Stimulated activated CD8-positive, alpha-beta memory T cell treated with anti-CD3 and anti-CD28 coated beads, Interleukin-15, amount 100 ng/mL, for 24 hours (primary cell): ENCODE data around the gene AR.
"Not testable (repeated sequence)": the region's sequence is repeated elsewhere in the genome, so short reads cannot be mapped to it uniquely, and the experiment has no call there.

ENCODE experiments used
- DNase-seq: peaks from one replicate; pipeline ENCODE4 v3.0.0-alpha.2; 2020; ENCODE audit warnings: low read depth

Gene AR

GRCh38 chrX:67568769-67569168 is 24.9 kb downstream of the AR start:
- no peak for DNase-seq

- no peak for DNase-seq
Observed at GRCh38 chrX:67570839-67571238, 27.0 kb downstream of the AR start.

- no peak for DNase-seq
Observed at GRCh38 chrX:67574696-67575095, 30.9 kb downstream of the AR start.

DNA sequence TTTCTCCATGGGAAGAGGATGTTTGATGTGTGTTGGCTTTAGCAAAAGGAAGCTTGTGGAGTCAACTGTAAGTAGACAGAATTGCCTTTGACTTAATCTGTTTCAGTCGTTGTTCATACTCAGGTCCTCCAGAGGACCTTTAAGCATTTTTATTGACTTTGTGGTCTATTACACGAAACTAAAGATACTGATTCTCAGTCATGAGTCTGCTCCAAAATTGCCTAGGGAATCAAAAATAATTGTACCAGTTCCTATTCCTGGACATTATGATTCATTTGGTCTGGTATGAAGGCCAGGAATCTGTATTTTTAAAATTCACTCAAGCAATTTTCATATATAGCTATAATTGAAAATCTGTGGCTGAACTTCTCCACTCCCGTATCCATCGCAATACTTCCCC is 38.6 kb downstream of the AR start:
- DNase-seq: no peak

- DNase-seq: no peak
Observed at GRCh38 chrX:67583171-67583570, 39.4 kb downstream of the AR start.

DNA sequence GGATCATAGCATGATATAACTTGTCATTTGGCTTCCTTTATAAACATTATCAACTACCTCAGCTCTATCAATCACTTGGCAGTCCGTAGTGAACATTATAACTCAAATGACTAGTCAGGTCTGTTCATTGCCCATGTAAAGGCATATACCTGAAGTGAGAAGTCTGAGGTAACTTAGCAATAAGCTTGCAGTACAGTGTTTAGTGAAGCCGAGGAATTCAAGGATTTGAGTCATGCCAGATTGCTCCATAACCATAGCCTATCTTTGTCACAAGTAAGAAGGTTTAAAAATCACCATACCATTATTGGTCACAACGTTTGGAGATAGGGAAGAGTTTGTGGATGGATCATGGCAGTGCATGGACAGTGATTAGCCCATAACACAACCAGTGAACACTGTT is 41.6 kb downstream of the AR start:
- no peak for DNase-seq

GRCh38 chrX:67587946-67588624 is 44.3 kb downstream of the AR start:
- no peak for DNase-seq

DNA sequence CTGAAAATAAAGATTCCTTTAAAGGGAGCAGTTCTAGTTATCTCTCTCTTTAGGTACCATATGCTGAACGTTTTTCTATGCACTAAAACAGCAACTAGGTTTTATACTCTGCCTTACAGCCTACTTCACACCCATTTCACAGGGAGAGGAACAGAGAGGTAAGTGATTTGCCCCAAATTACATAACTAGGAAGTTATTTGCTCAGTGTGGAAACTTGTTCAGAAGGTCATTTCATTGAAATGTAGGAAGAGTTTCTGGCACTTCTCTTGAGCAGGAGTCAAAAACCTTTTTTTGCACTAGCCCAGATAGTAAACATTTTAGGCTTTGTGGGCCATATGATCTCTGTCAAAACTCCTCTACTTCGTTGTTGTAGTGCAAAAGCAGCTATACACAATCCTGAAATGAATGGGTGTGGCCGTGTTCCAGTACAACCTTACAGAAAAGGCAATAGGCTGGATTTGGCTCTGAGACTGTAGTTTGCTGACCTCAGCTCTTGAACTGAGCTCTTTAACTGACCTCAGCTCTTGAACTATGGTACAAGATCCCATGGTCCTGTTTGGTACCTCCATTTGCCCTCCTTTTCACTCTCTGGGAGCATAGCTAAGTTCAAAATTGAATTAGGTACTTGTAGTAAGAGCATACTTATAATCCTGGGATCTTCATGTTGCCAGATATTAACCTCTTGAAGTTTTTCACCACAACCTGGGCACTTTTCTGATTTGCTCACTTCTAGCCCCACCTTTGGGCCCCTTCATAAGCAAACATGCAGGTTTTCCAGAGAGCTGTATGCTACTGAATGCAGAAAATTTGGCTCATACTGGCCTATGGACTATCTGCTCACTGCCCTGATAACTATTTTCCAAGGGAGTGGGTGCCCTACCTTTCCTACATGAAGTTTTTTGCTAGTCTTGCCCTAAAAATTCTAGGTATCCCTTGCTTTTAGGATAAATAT is 53.3 kb downstream of the AR start:
- no peak for DNase-seq

DNA sequence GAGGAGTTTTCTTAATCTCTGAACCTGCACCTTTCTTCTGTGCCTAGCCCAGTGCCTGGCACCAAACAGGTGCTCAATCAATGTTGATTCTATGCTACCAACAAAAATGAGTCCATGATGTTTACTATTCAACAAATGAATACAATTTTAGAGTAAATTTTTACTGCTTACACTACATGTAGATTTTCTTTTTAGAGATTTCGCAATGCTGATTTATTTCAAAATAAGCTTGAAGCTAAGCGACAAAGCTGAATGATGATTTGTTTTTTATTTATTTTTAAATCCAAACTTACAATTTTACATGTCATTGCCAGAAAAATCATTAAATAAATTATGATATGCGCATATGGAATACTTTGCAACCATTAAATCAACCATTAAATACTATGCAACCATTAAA is 55.7 kb downstream of the AR start:
- no peak for DNase-seq

- DNase-seq: no peak
Observed at GRCh38 chrX:67601771-67602170, 58.0 kb downstream of the AR start.

- DNase-seq: no peak
Observed at GRCh38 chrX:67604979-67605703, 61.3 kb downstream of the AR start.

- no peak for DNase-seq
Observed at GRCh38 chrX:67607466-67607865, 63.6 kb downstream of the AR start.

DNA sequence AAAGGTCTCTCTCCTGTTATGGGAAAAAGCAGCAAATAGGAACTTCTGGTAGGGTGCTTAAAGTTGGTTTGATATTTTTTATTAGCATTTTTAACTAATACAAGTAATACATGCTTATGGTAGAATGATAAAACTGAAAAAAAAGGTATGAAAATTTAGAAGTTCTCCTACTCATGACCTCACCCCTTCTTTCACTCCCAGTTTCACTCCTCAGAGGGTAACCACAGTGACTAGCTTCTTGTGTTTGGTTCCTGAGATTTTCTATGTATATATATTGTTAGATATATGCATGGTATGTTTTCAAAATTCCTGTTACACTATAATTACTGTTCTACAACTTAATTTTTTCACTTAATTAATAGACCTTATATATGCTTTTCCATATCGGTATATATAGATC is 66.5 kb downstream of the AR start:
- no peak for DNase-seq

- no peak for DNase-seq
Observed at GRCh38 chrX:67612231-67612630, 68.4 kb downstream of the AR start.

GRCh38 chrX:67613366-67613765 is 69.5 kb downstream of the AR start:
- no peak for DNase-seq

GRCh38 chrX:67613996-67614395 is 70.2 kb downstream of the AR start:
- no peak for DNase-seq

- no peak for DNase-seq
Observed at GRCh38 chrX:67614423-67614822, 70.6 kb downstream of the AR start.

GRCh38 chrX:67619253-67619652 is 75.4 kb downstream of the AR start:
- no peak for DNase-seq

GRCh38 chrX:67622053-67622585 is 78.3 kb downstream of the AR start:
- no peak for DNase-seq

- no peak for DNase-seq
Observed at GRCh38 chrX:67624325-67624724, 80.5 kb downstream of the AR start.

GRCh38 chrX:67635424-67635823 is 91.6 kb downstream of the AR start:
- no peak for DNase-seq

- DNase-seq: no peak
Observed at GRCh38 chrX:67636532-67636931, 92.7 kb downstream of the AR start.

GRCh38 chrX:67637293-67637692 is 93.5 kb downstream of the AR start:
- not testable (repeated sequence) for DNase-seq
